Right renal cortex interstitium (tissue), 3 donors: Measurements from ENCODE around the gene SYPL2. TPM values are rescaled to one million over a fixed set of nuclear protein-coding genes. Genes with fewer than 3 reads are reported as not detected.
"Not testable (repeated sequence)": the region's sequence is repeated elsewhere in the genome, so short reads cannot be mapped to it uniquely, and the experiment has no call there.

Experiments
- DNase-seq, 3 donors: peaks; one replicate each; pipeline ENCODE4 v3.0.0-alpha.2; 2013; ENCODE audit warnings: low read depth in 3 of 3, low spot score in 2 of 3
- polyA plus RNA-seq, 3 donors: library from polyadenylated mRNA; unstranded; fragments of 120-200 nt; gene quantifications; one replicate each; pipeline ENCODE4 v1.2.1, GENCODE V29; 2013; ENCODE audit not compliant: insufficient read length in 3 of 3

The SYPL2 gene
- polyA plus RNA-seq, 3 donors, result 6.7 to 10.0 (median 9.3) TPM

GRCh38 chr1:109468903-109469302 is 2.6 kb downstream of the SYPL2 start:
- DNase-seq, result no peak

GRCh38 chr1:109470245-109470644 is 3.9 kb downstream of the SYPL2 start:
- DNase-seq, result no peak

GRCh38 chr1:109472779-109473178 is 6.4 kb downstream of the SYPL2 start:
- no peak for DNase-seq

GRCh38 chr1:109473284-109474057 is 7.1 kb downstream of the SYPL2 start:
- DNase-seq, result not testable (repeated sequence)

- DNase-seq, result no peak
Measured at GRCh38 chr1:109474697-109475096, 8.4 kb downstream of the SYPL2 start.

- DNase-seq, result no peak
Measured at GRCh38 chr1:109475261-109475660, 8.9 kb downstream of the SYPL2 start.

- DNase-seq, result no peak
Measured at GRCh38 chr1:109476825-109477224, 10.5 kb downstream of the SYPL2 start.

GRCh38 chr1:109477821-109478220 is 11.5 kb downstream of the SYPL2 start:
- no peak for DNase-seq

- no peak for DNase-seq
Measured at GRCh38 chr1:109478806-109479205, 12.5 kb downstream of the SYPL2 start.

GRCh38 chr1:109479311-109479710 is 13.0 kb downstream of the SYPL2 start:
- DNase-seq, result no peak

- no peak for DNase-seq
Measured at GRCh38 chr1:109479901-109480300, 13.6 kb downstream of the SYPL2 start.

- no peak for DNase-seq
Measured at GRCh38 chr1:109481646-109482045, 15.3 kb downstream of the SYPL2 start.

- DNase-seq, result no peak
Measured at GRCh38 chr1:109482242-109482641, 15.9 kb downstream of the SYPL2 start.

- DNase-seq, result no peak
Measured at GRCh38 chr1:109482791-109483671, 16.7 kb downstream of the SYPL2 start.

- peak; percentile 70 to 84 (median 75) for DNase-seq
Measured at GRCh38 chr1:109483672-109484518, 17.5 kb downstream of the SYPL2 start, which contains the start of gene ATXN7L2. Gene ATXN7L2 (plus strand): TSS chr1:109483905. CDS start chr1:109483954, 49 bp downstream.

- no peak for DNase-seq
Measured at GRCh38 chr1:109484519-109484975, 18.2 kb downstream of the SYPL2 start.

GRCh38 chr1:109485001-109485400 is 18.7 kb downstream of the SYPL2 start:
- DNase-seq, result no peak

GRCh38 chr1:109487261-109487660 is 20.9 kb downstream of the SYPL2 start:
- DNase-seq, result no peak

GRCh38 chr1:109488201-109488600 is 21.9 kb downstream of the SYPL2 start:
- DNase-seq, result no peak

GRCh38 chr1:109488696-109489095 is 22.4 kb downstream of the SYPL2 start:
- no peak for DNase-seq
